Spleen (tissue), 11 donors: ENCODE data around the gene MRPS18A. TPM values are rescaled to one million over a fixed set of nuclear protein-coding genes. Genes with fewer than 3 reads are reported as not detected.

ENCODE experiments used
- DNase-seq: peaks from one replicate; pipeline ENCODE4 v3.0.0-alpha.2; 2020
- H3K27ac ChIP-seq, 8 donors: fragments of 200-600 bp; sonication (generic) in 7 of 8; 1 replicate in 4 of 8; 2 replicates in 4 of 8; pipeline versions ENCODE4 v1.5.0 to v1.8.0; 2016 to 2021; ENCODE audit warnings: inconsistent platforms in 4 of 8, mild to moderate bottlenecking in 4 of 8, moderate library complexity in 1 of 8
- H3K27me3 ChIP-seq, 7 donors: fragments of 200-600 bp; sonication (generic) in 6 of 7; replicated peaks in 1 of 7; 1 replicate in 4 of 7; 2 replicates in 3 of 7; pipeline versions ENCODE4 v1.5.0 to v1.8.0; 2016 to 2021; ENCODE audit warnings: inconsistent platforms in 3 of 7, mild to moderate bottlenecking in 1 of 7
- H3K36me3 ChIP-seq, 6 donors: fragments of 200-600 bp; sonication (generic) in 5 of 6; 1 replicate in 4 of 6; 2 replicates in 2 of 6; pipeline versions ENCODE4 v1.5.0 to v1.8.0; 2016 to 2021; ENCODE audit warnings: inconsistent platforms in 2 of 6
- H3K4me1 ChIP-seq, 6 donors: fragments of 200-600 bp; sonication (generic) in 5 of 6; 1 replicate in 3 of 6; 2 replicates in 3 of 6; pipeline versions ENCODE4 v1.5.0 to v1.8.0; 2016 to 2021; ENCODE audit warnings: inconsistent platforms in 3 of 6
- H3K4me3 ChIP-seq, 8 donors: fragments of 200-600 bp; sonication (generic) in 7 of 8; 1 replicate in 4 of 8; 2 replicates in 4 of 8; pipeline versions ENCODE4 v1.5.0 to v1.8.0; 2016 to 2021; ENCODE audit warnings: inconsistent platforms in 4 of 8, mild to moderate bottlenecking in 4 of 8, moderate library complexity in 2 of 8
- H3K9me3 ChIP-seq, 8 donors: fragments of 200-600 bp; sonication (generic) in 7 of 8; 1 replicate in 4 of 8; 2 replicates in 4 of 8; pipeline versions ENCODE4 v1.5.0 to v1.8.0; 2016 to 2021; ENCODE audit warnings: inconsistent platforms in 4 of 8
- CTCF ChIP-seq, 11 experiments: fragments of 200-600 bp in 7 of 11; fragments of 450-650 bp in 4 of 11; sonication (generic) in 4 of 11; IDR thresholded peaks in 8 of 11; conservative IDR thresholded peaks in 3 of 11; 1 replicate in 7 of 11; 2 replicates in 4 of 11; pipeline versions ENCODE4 v1.4.0 to v1.8.0; 2016 to 2021; ENCODE audit warnings: antibody characterized with exemption in 11 of 11, inconsistent platforms in 4 of 11, mild to moderate bottlenecking in 1 of 11
- POLR2A ChIP-seq, 3 donors: fragments of 450-650 bp; IDR thresholded peaks; one replicate each; pipeline ENCODE4 v1.5.1; 2017; ENCODE audit warnings: antibody characterized with exemption in 3 of 3, mild to moderate bottlenecking in 1 of 3
- POLR2AphosphoS5 ChIP-seq, 3 donors: sonication (generic); formaldehyde crosslinking; IDR thresholded peaks; one replicate each; pipeline ENCODE4 v1.5.1; 2017; ENCODE audit warnings: antibody characterized with exemption in 3 of 3
- WGBS, 5 donors: extraction: QIAGEN DNeasy Blood & Tissue Kit in 3 of 5; methylation state at CpG; one replicate each; pipeline versions ENCODE4 v1.1.5 to v1.1.7; 2013 to 2018; 5-methylcytosine and 5-hydroxymethylcytosine counted together
- intact Hi-C: fragments of 100-400 bp; cut with DNase I; formaldehyde crosslinking; loops from one replicate; pipeline ENCODE4 v1.15.0; 2023; ENCODE audit warnings: low total_unique reads
- polyA plus RNA-seq, 3 donors: library from polyadenylated mRNA; stranded (reverse); fragments of 200-250 nt; gene quantifications; one replicate each; pipeline ENCODE4 v1.2.1, GENCODE V29; 2013
- total RNA-seq, 7 donors: library from RNA; depleted of rRNA in 3 of 7; stranded (reverse); fragments of >200 nt in 3 of 7; fragmentation: NEBNext Ultra II Directional in 4 of 7; extraction: Animal tissue kit (Norgen Biotek cat#: 25700) in 4 of 7; gene quantifications; one replicate each; pipeline versions ENCODE4 v1.1.0 to v1.2.1, GENCODE V29; 2016 to 2021
- donor health status: healthy with polysubstance abuse.
- donor health status: DM: no; HTN: no; CAD: no; lungs with moderate emphysema.
- donor health status: DM: no; HTN: no; CAD: no.
- donor health status: Bipolar disorder and iron deficiency.
- donor health status: healthy.
- donor health status: DM: no; HTN: no; CAD: no.
- donor health status: DM: yes; HTN: yes; CAD: no.

MRPS18A gene
- total and polyA plus RNA-seq, 10 donors: 28.0 to 48.6 (median 31.5) TPM

GRCh38 chr6:43735642-43736199 lies 48.1 kb upstream of the MRPS18A start:
- Histone ChIP-seq H3K27me3 (no peaks in the 10 kb centered on the region), H3K4me1 (peaks cover 0 to 19% (median 17%) of the 10 kb centered on the region in 6 donors), H3K4me3 (no peak overlapping the region), H3K9me3 (peaks cover 0 to 17% (median 11%) of the 10 kb centered on the region in 8 donors), H3K36me3 (no peaks in the 10 kb centered on the region), H3K27ac (no peak overlapping the region)
- WGBS, 5 donors: 93 to 100% (median 94%) methylated on average over 2 of the region's 2 CpGs
- intact Hi-C loops: no loop called here
- no peak for DNase-seq
- no peak for TF ChIP-seq CTCF (IDR thresholded peaks at IDR 0.05 in 8 of 11, conservative IDR thresholded peaks at IDR 0.05 in 3 of 11)
- no peak for TF ChIP-seq POLR2A (IDR thresholded peaks at IDR 0.05)
- no peak for TF ChIP-seq POLR2AphosphoS5 (IDR thresholded peaks at IDR 0.05)

- peak overlapping the region in 3 of 8 donors; percentile 10 to 57 (median 23) for H3K27ac ChIP-seq
- H3K9me3 ChIP-seq: peaks cover 0 to 31% (median 24%) of the 10 kb centered on the region in 8 donors
- no peaks in the 10 kb centered on the region for H3K36me3 ChIP-seq
- intact Hi-C loops: no loop called here
- peaks cover 0 to 19% (median 12%) of the 10 kb centered on the region in 6 donors for H3K4me1 ChIP-seq
- peak; percentile 49 for DNase-seq
- whole genome bisulfite sequencing, 5 donors: 51 to 80% (median 63%) methylated on average over 3 of the region's 3 CpGs
- TF ChIP-seq CTCF (IDR thresholded peaks at IDR 0.05 in 8 of 11, conservative IDR thresholded peaks at IDR 0.05 in 3 of 11): no peak
- TF ChIP-seq POLR2AphosphoS5 (IDR thresholded peaks at IDR 0.05): no peak
- TF ChIP-seq POLR2A (IDR thresholded peaks at IDR 0.05): no peak
- H3K4me3 ChIP-seq: no peak overlapping the region
- H3K27me3 ChIP-seq: no peaks in the 10 kb centered on the region
Measured at GRCh38 chr6:43734294-43734665, 46.7 kb upstream of the MRPS18A start.

- no peak overlapping the region for H3K4me3 ChIP-seq
- DNase-seq: peak; percentile 57
- peaks cover 0 to 19% (median 12%) of the 10 kb centered on the region in 6 donors for H3K4me1 ChIP-seq
- TF ChIP-seq CTCF (IDR thresholded peaks at IDR 0.05 in 8 of 11, conservative IDR thresholded peaks at IDR 0.05 in 3 of 11): no peak
- TF ChIP-seq POLR2AphosphoS5 (IDR thresholded peaks at IDR 0.05): peak in 2 of 3 donors; percentile 13 to 27
- WGBS, 5 donors: 24 to 42% (median 30%) methylated on average over 10 of the region's 10 CpGs
- peak overlapping the region in 3 of 8 donors; percentile 10 to 57 (median 23) for H3K27ac ChIP-seq
- intact Hi-C loops: no loop called here
- peaks cover 0 to 32% (median 24%) of the 10 kb centered on the region in 8 donors for H3K9me3 ChIP-seq
- no peaks in the 10 kb centered on the region for H3K36me3 ChIP-seq
- H3K27me3 ChIP-seq: no peaks in the 10 kb centered on the region
Measured at GRCh38 chr6:43733471-43734293, 46.1 kb upstream of the MRPS18A start.

GRCh38 chr6:43730634-43731033 lies 43.0 kb upstream of the MRPS18A start:
- H3K27ac ChIP-seq: no peak overlapping the region
- peaks cover 0 to 32% (median 24%) of the 10 kb centered on the region in 8 donors for H3K9me3 ChIP-seq
- peaks cover 0 to 22% (median 16%) of the 10 kb centered on the region in 6 donors for H3K4me1 ChIP-seq
- intact Hi-C loops: no loop called here
- no peaks in the 10 kb centered on the region for H3K36me3 ChIP-seq
- no peak for TF ChIP-seq POLR2AphosphoS5 (IDR thresholded peaks at IDR 0.05)
- TF ChIP-seq POLR2A (IDR thresholded peaks at IDR 0.05): no peak
- DNase-seq: no peak
- no peak overlapping the region for H3K4me3 ChIP-seq
- H3K27me3 ChIP-seq: no peaks in the 10 kb centered on the region
